PC-3 (cell line): ENCODE results near the gene ACYP2. TPM values are rescaled to one million over a fixed set of nuclear protein-coding genes. Genes with fewer than 3 reads are reported as not detected.

ENCODE experiments used
- ATAC-seq: fragments of 200-7000 bp; cut with Tn5 transposase; 2 replicates; pipeline ENCODE4 v1.9.1; 2020; ENCODE audit warnings: mild to moderate bottlenecking, moderate library complexity
- BruUV-seq: library from RNA; stranded (reverse); fragments of 400-500 nt; replicated peaks from 2 replicates; lab custom pipeline; 2021; lab: Mats Ljungman, UMichigan
- CTCF ChIA-PET: fragments of 300-600 bp; sonication (Branson Sonifier 250); formaldehyde crosslinking; loops from one replicate; lab custom pipeline; 2022; ENCODE audit warnings: antibody characterized with exemption; lab: Charles Lee
- POLR2A ChIA-PET: fragments of 300-600 bp; sonication (Branson Sonifier 250); formaldehyde crosslinking; loops from one replicate; lab custom pipeline; 2022; ENCODE audit warnings: antibody characterized with exemption; ENCODE audit not compliant: unreplicated experiment; lab: Charles Lee
- DNase-seq: peaks from one replicate; pipeline ENCODE4 v3.0.0-alpha.2; 2015
- H2AFZ ChIP-seq: fragments of 300-600 bp; sonication (generic); 2 replicates; pipeline ENCODE4 v1.6.0; 2016; ENCODE audit warnings: antibody characterized with exemption, low read length
- H3F3A ChIP-seq: fragments of 300-600 bp; sonication (generic); one replicate; pipeline ENCODE4 v1.6.0; 2017; ENCODE audit warnings: antibody characterized with exemption, low read length, control low read depth, mild to moderate bottlenecking; ENCODE audit not compliant: unreplicated experiment
- H3K27ac ChIP-seq: fragments of 300-600 bp; sonication (generic); 2 replicates; pipeline ENCODE4 v1.5.1; 2016; ENCODE audit warnings: mild to moderate bottlenecking, low read length
- H3K27me3 ChIP-seq: fragments of 300-600 bp; sonication (generic); 2 replicates; pipeline ENCODE4 v1.6.1; 2016; ENCODE audit warnings: low read length, mixed read lengths
- H3K36me3 ChIP-seq: fragments of 300-600 bp; sonication (generic); 2 replicates; pipeline ENCODE4 v1.6.1; 2016; ENCODE audit warnings: low read depth, mixed run types, low read length, mixed read lengths
- H3K4me1 ChIP-seq: fragments of 300-600 bp; sonication (generic); 2 replicates; pipeline ENCODE4 v1.5.1; 2016; ENCODE audit warnings: low read length; ENCODE audit not compliant: insufficient read depth
- H3K4me2 ChIP-seq: fragments of 300-600 bp; sonication (generic); 2 replicates; pipeline ENCODE4 v1.6.0; 2016; ENCODE audit warnings: low read length
- H3K4me3 ChIP-seq: fragments of 300-600 bp; sonication (generic); 2 replicates; pipeline ENCODE4 v1.5.1; 2016; ENCODE audit warnings: mild to moderate bottlenecking, low read length, mixed read lengths
- H3K79me2 ChIP-seq: fragments of 300-600 bp; sonication (generic); 2 replicates; pipeline ENCODE4 v1.6.1; 2017; ENCODE audit warnings: low read length, mixed read lengths
- H3K9ac ChIP-seq: fragments of 300-600 bp; sonication (generic); 2 replicates; pipeline ENCODE4 v1.6.0; 2016; ENCODE audit warnings: mild to moderate bottlenecking, low read length
- H3K9me2 ChIP-seq: fragments of 300-600 bp; sonication (generic); replicated peaks from 2 replicates; pipeline ENCODE4 v1.6.1; 2016; ENCODE audit warnings: mixed run types, low read length, mixed read lengths
- H3K9me3 ChIP-seq: fragments of 300-600 bp; sonication (generic); 2 replicates; pipeline ENCODE4 v1.6.1; 2016; ENCODE audit warnings: low read length, mixed read lengths
- H4K20me1 ChIP-seq: fragments of 300-600 bp; sonication (generic); 2 replicates; pipeline ENCODE4 v1.6.1; 2016; ENCODE audit warnings: low read length, mixed read lengths
- EZH2 ChIP-seq: fragments of 300-600 bp; sonication (generic); IDR thresholded peaks from one replicate; pipeline ENCODE4 v1.6.1; 2017; ENCODE audit warnings: antibody characterized with exemption, mild to moderate bottlenecking, low read length; ENCODE audit not compliant: unreplicated experiment
- EZH2phosphoT487 ChIP-seq: fragments of 300-600 bp; sonication (generic); IDR thresholded peaks from 2 replicates; pipeline ENCODE4 v1.6.1; 2018; ENCODE audit warnings: mild to moderate bottlenecking, antibody characterized with exemption, low read length, borderline replicate concordance
- intact Hi-C: fragments of 100-400 bp; cut with micrococcal nuclease; formaldehyde crosslinking; loops from 2 replicates; pipeline ENCODE4 v1.9.0; 2023
- total RNA-seq: library from RNA; depleted of rRNA; stranded (reverse); fragments of >200 nt; gene quantifications from 2 replicates; pipeline ENCODE4 v1.2.3, GENCODE V29; 2014
- TF ChIP-seq, protein P1 (sequence below): fragments of 300-600 bp; sonication (generic); conservative IDR thresholded peaks from 2 replicates; pipeline ENCODE4 v1.5.1; 2017; ENCODE audit warnings: antibody characterized with exemption, low read depth, mild to moderate bottlenecking, low read length

ACYP2 gene
- total RNA-seq, 1 experiment from 2014 or later: 8.3 TPM

DNA sequence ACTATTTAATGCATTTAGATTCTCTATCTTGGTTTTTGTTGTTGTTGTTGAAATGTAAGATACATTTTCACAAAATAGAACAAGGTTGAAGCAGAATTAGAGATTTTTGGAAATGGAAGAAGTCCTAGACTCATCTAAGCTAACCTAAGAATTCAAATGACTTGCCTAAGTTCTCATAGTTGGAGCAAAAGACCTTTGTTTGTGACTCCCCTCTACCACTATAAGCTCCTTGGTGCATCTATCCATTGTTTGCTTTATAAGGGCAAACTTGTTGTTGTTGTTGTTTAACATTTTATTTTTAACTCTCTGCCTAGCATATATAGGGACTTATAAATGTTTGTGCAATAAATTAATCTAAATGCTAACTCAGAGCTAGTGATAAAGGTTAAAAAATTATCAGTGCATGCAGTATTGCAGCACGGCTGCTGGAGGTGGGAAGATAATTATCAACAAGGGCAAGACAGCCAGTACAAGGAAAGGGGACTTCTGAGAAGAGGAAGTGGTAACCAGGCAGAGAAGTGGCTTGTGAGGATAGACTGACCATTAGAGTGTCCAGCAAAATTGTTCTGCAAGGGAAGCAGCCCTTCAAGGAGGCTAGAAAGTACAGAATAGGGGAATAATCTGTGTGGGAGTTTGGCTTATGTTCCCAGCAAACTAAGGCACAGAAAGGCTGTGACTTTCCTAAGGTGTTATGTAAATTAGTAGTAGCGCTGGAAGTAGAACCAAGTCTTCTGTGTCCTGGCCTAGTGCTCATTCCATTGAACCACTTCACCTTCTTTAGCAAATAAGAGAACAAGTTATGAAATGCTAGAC lies 38.1 kb upstream of the ACYP2 start:
- H2AFZ ChIP-seq: no peak overlapping the region
- H3K79me2 ChIP-seq: no peaks in the 10 kb centered on the region
- no peak overlapping the region for H3K4me3 ChIP-seq
- no peak for TF ChIP-seq EZH2phosphoT487
- TF ChIP-seq, protein P1, sequence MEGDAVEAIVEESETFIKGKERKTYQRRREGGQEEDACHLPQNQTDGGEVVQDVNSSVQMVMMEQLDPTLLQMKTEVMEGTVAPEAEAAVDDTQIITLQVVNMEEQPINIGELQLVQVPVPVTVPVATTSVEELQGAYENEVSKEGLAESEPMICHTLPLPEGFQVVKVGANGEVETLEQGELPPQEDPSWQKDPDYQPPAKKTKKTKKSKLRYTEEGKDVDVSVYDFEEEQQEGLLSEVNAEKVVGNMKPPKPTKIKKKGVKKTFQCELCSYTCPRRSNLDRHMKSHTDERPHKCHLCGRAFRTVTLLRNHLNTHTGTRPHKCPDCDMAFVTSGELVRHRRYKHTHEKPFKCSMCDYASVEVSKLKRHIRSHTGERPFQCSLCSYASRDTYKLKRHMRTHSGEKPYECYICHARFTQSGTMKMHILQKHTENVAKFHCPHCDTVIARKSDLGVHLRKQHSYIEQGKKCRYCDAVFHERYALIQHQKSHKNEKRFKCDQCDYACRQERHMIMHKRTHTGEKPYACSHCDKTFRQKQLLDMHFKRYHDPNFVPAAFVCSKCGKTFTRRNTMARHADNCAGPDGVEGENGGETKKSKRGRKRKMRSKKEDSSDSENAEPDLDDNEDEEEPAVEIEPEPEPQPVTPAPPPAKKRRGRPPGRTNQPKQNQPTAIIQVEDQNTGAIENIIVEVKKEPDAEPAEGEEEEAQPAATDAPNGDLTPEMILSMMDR: no peak
- TF ChIP-seq EZH2: no peak
- no peak overlapping the region for H3K9ac ChIP-seq
- no peaks in the 10 kb centered on the region for H3K9me2 ChIP-seq
- BruUV-seq: no TSS peak
- no peak overlapping the region for H3K27ac ChIP-seq
- intact Hi-C loops: no loop called here
- CTCF ChIA-PET: no interaction called here
- no peak for ATAC-seq
- H3K9me3 ChIP-seq: no peaks in the 10 kb centered on the region
- H3K4me2 ChIP-seq: no peak overlapping the region
- POLR2A ChIA-PET: no interaction called here
- peaks cover 12% of the 10 kb centered on the region for H3F3A ChIP-seq
- no peaks in the 10 kb centered on the region for H3K36me3 ChIP-seq
- no peak for DNase-seq
- H4K20me1 ChIP-seq: no peaks in the 10 kb centered on the region
- no peaks in the 10 kb centered on the region for H3K27me3 ChIP-seq
- H3K4me1 ChIP-seq: peaks cover 30% of the 10 kb centered on the region

DNA sequence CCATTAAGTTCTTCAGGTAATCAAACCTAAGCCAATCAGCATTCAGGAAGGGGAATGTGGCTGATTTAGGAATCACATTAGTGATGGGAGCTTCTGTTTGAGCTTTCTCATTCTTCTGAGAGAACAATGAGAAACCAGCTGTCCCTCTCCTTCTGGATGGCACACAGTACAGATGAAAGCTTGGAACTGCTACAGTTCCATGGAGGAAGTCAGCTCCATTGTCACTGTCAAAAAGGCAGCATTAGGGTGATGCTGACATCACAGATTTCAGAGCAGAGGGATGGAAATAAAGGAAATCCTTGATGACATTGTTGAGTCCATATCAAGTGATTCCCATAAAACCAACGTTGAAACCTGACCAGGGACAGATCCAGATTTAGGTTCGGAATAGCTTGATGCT lies 36.1 kb upstream of the ACYP2 start:
- Histone ChIP-seq H3K4me2 (no peak overlapping the region), H3K9me3 (no peaks in the 10 kb centered on the region), H3K9ac (no peak overlapping the region), H3K4me3 (no peak overlapping the region), H3K36me3 (no peaks in the 10 kb centered on the region), H3K27ac (no peak overlapping the region), H3K27me3 (no peaks in the 10 kb centered on the region), H3K9me2 (no peaks in the 10 kb centered on the region), H3K79me2 (no peaks in the 10 kb centered on the region), H3F3A (peaks cover under 1% of the 10 kb centered on the region), H2AFZ (no peak overlapping the region), H3K4me1 (peaks cover 24% of the 10 kb centered on the region), H4K20me1 (no peaks in the 10 kb centered on the region)
- CTCF ChIA-PET: no interaction called here
- TF ChIP-seq, protein P1: no peak
- no peak for TF ChIP-seq EZH2phosphoT487
- TF ChIP-seq EZH2: no peak
- intact Hi-C loops: no loop called here
- DNase-seq (no peak), ATAC-seq (no peak)
- BruUV-seq: no TSS peak
- POLR2A ChIA-PET: interaction anchor here (0.6 kb wide), 1 partner anchor 18 kb away, joined by 4 read pairs; no protein-coding TSS in a partner anchor

DNA sequence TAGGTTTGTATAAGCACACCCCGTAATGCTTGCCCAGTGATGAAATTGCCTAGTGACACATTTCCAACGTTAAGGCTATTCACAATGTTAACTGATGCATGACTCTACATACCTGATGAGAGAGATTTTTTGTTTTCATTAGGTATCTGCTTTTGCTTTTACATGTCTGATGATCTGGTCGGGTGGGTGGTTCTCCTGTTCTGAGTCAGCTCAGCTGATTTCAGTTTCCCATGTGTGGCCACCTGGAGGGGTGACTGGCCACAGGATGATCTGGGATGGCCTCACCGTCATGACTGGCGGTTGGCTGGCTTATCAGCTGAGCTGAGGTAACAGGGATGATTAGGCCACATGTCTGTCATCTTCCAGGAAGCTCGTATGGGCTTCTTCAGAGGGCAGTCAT lies 33.8 kb upstream of the ACYP2 start:
- H3K9me2 ChIP-seq: no peaks in the 10 kb centered on the region
- intact Hi-C loops: no loop called here
- DNase-seq: peak; percentile 59

More for the DNA sequence above, 33.8 kb upstream of the ACYP2 start:
- Histone ChIP-seq H3K27ac (no peak overlapping the region), H3K4me3 (no peak overlapping the region), H3F3A (no peaks in the 10 kb centered on the region), H4K20me1 (no peaks in the 10 kb centered on the region), H3K4me2 (no peak overlapping the region), H2AFZ (no peak overlapping the region), H3K27me3 (no peaks in the 10 kb centered on the region), H3K9me3 (no peaks in the 10 kb centered on the region), H3K4me1 (peaks cover 19% of the 10 kb centered on the region), H3K79me2 (no peaks in the 10 kb centered on the region), H3K36me3 (no peaks in the 10 kb centered on the region), H3K9ac (no peak overlapping the region)
- ATAC-seq: no peak; the same call in 1 of the 2 replicates
- BruUV-seq: no TSS peak
- ChIA-PET POLR2A (no interaction called here), CTCF (no interaction called here)
- TF ChIP-seq, protein P1: no peak
- TF ChIP-seq EZH2 (no peak), EZH2phosphoT487 (no peak)
